ENCODE measurements around the gene TEAD2. TPM values are rescaled to one million over a fixed set of nuclear protein-coding genes. Genes with fewer than 3 reads are reported as not detected.
A peak's percentile ranks its signal among the peaks of the same experiment; 100 is the strongest.

Gene TEAD2
- total RNA-seq, 4 donors from 2014 or later: 21.8 to 83.2 (median 48.5) TPM

DNA sequence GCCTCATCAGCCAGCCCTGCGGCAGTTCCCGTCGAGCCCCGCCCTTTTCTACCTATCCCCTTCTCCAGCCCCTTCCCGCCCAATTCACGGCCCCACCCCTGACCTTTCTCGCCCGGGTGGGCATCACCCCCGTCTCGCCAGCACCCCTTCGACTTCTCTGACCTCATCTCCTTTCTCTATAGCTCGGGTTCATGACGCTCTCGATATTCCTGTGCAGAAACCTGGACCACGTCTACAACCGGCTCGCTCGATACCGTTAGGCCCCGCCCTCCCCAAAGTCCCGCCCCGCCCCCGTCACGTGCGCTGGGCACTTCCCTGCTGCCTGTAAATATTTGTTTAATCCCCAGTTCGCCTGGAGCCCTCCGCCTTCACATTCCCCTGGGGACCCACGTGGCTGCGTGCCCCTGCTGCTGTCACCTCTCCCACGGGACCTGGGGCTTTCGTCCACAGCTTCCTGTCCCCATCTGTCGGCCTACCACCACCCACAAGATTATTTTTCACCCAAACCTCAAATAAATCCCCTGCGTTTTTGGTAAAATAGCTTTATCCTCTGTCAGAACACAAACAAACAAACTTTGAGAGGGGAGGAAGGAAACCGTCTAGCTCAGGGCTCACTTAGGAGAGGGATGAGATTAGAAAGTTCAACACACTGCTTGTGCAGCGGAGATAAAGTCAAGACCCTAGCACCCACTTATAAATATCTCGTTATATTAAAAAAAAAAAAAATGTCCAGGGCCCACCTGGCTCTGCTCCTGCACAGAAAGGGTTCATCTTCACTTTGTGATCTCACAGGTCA lies 21.9 kb downstream of the TEAD2 start:
- Histone ChIP-seq H3K36me3 (no peaks in the 10 kb centered on the region), H3K4me1 (peaks cover 0 to 4% of the 10 kb centered on the region in 2 donors), H3K27ac (peak overlapping the region; percentile 70 to 85), H3K9me3 (no peaks in the 10 kb centered on the region), H3K4me3 (peak overlapping the region; percentile 35 to 53), H3K27me3 (no peaks in the 10 kb centered on the region)
- TF ChIP-seq, protein P1, sequence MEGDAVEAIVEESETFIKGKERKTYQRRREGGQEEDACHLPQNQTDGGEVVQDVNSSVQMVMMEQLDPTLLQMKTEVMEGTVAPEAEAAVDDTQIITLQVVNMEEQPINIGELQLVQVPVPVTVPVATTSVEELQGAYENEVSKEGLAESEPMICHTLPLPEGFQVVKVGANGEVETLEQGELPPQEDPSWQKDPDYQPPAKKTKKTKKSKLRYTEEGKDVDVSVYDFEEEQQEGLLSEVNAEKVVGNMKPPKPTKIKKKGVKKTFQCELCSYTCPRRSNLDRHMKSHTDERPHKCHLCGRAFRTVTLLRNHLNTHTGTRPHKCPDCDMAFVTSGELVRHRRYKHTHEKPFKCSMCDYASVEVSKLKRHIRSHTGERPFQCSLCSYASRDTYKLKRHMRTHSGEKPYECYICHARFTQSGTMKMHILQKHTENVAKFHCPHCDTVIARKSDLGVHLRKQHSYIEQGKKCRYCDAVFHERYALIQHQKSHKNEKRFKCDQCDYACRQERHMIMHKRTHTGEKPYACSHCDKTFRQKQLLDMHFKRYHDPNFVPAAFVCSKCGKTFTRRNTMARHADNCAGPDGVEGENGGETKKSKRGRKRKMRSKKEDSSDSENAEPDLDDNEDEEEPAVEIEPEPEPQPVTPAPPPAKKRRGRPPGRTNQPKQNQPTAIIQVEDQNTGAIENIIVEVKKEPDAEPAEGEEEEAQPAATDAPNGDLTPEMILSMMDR (IDR thresholded peaks at IDR 0.05): no peak
- no peak for TF ChIP-seq POLR2A (IDR thresholded peaks at IDR 0.05)
- intact Hi-C loops (cut with DNase I; ENCODE audit: low total_unique reads): no loop called here
- peak; percentile 70 to 74 for DNase-seq

DNA sequence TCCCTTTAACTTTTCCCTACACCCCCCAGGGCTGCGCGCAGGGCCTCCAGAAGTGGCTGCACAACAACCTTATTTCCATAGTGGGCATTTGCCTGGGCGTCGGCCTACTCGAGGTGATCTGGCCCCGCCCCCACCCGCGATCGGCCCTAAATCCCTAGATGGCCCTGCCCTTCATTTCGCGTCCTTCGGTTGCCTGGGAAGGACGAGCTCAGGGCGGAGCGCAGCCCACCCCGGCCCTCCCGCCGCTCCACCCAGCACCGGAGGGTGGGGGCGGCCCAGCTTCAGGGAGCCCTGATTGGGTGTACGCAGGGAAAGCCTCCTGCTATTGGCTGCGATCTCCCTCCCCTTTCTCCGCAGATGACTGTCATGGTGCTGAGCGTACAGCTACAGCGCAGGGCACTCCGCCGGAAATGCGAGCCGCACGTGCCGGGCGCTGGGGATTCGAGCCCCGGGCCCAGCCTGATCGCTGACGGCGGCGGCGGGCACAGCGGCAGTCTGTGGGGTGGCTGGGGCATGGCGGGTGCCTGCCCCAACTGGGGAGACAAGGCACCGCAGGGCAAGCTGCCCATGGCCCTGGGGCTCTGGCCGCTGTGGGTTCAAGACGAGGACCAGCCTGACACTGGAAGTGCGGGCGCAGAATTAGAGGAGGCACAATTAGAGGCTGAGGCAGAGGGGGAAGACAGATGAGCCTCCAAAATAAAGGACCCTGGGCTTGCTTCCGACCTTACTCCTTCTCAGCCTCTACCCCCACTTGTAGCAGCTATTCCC lies 22.7 kb downstream of the TEAD2 start:
- DNase-seq: peak; percentile 88 to 89
- TF ChIP-seq, protein P1 (IDR thresholded peaks at IDR 0.05): peak in 1 of 4 experiments; percentile 37
- TF ChIP-seq POLR2A (IDR thresholded peaks at IDR 0.05): peak; percentile 56
- Histone ChIP-seq H3K4me1 (peaks cover 0 to 4% of the 10 kb centered on the region in 2 donors), H3K27me3 (no peaks in the 10 kb centered on the region), H3K9me3 (no peaks in the 10 kb centered on the region), H3K27ac (peak overlapping the region; percentile 70 to 85), H3K36me3 (no peaks in the 10 kb centered on the region), H3K4me3 (peak overlapping the region; percentile 35 to 53)
- intact Hi-C loops (cut with DNase I; ENCODE audit: low total_unique reads): no loop called here

DNA sequence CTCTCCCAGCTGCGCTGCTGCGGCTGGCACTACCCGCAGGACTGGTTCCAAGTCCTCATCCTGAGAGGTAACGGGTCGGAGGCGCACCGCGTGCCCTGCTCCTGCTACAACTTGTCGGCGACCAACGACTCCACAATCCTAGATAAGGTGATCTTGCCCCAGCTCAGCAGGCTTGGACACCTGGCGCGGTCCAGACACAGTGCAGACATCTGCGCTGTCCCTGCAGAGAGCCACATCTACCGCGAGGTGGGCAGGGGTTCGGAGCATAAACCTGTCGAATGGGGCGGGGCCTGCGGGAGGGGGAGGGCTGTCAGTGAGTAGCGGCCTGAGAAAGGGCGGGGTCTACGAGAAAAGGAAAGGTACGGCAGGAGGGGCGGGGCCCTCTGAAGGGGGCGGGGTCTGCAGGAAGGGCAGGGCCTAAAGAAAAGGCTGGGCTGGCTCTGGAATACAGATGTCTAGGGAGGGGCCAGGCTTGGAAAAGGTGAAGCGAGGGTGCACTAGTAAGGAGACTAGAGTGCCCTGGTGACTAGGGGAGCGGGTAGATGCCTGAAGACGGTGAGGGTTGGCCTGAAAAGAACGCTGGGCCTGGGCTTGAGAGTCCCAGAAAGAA lies 23.4 kb downstream of the TEAD2 start:
- no peaks in the 10 kb centered on the region for H3K9me3 ChIP-seq
- DNase-seq: peak; percentile 75 to 85
- intact Hi-C loops (cut with DNase I; ENCODE audit: low total_unique reads): no loop called here
- peak overlapping the region; percentile 35 to 53 for H3K4me3 ChIP-seq
- H3K27ac ChIP-seq: peak overlapping the region; percentile 70 to 85
- peaks cover 0 to 4% of the 10 kb centered on the region in 2 donors for H3K4me1 ChIP-seq
- no peaks in the 10 kb centered on the region for H3K36me3 ChIP-seq
- no peaks in the 10 kb centered on the region for H3K27me3 ChIP-seq
- TF ChIP-seq, protein P1 (IDR thresholded peaks at IDR 0.05): peak in 1 of 4 experiments; percentile 11
- TF ChIP-seq POLR2A (IDR thresholded peaks at IDR 0.05): no peak

DNA sequence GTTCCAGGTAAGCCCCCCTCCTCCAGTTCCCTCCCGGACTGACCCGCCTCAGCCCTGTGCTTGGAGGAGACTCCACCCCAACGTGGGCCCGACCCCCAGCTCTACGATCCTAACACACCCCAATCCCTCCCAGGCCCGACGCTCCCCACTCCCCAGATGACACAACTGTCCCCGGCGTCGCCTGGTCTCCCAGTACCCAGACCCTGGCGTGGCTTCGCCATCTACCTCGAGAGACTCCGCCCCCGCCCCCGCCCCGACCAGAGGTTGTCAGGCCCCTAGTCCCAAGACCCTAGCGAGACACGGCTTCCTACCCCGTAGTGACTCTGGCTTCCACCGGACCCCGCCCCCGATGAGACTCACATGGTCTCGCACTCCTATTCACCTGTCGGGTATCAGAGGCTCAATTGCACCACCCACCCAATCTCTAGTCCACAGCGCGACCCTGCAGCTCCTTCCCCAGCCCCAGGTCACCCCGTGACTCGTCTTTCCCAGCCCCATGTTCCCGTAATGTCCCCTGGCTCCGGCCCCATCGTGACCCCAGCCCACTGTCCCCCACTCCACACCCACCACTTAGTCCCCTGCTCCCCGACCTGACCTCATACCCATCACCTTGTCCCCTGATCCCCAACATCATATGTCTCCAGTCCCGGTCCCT lies 24.1 kb downstream of the TEAD2 start:
- TF ChIP-seq POLR2A (IDR thresholded peaks at IDR 0.05): no peak
- TF ChIP-seq, protein P1 (IDR thresholded peaks at IDR 0.05): no peak
- Histone ChIP-seq H3K27ac (no peak overlapping the region), H3K4me3 (peak overlapping the region; percentile 35 to 53), H3K27me3 (no peaks in the 10 kb centered on the region), H3K36me3 (no peaks in the 10 kb centered on the region), H3K9me3 (no peaks in the 10 kb centered on the region), H3K4me1 (peaks cover 0 to 4% of the 10 kb centered on the region in 2 donors)
- intact Hi-C loops (cut with DNase I; ENCODE audit: low total_unique reads): no loop called here
- no peak for DNase-seq
